DND-41 (cell line): ENCODE data around the gene FBXL14.

Experiments
- ATAC-seq: fragments of 200-7000 bp; cut with Tn5 transposase; 3 replicates; pipeline ENCODE4 v1.9.1; 2021; ENCODE audit warnings: low read depth; ENCODE audit not compliant: insufficient read depth
- DNase-seq: peaks from one replicate; pipeline ENCODE4 v3.0.0-alpha.2; 2020
- H2AFZ ChIP-seq: 2 replicates; pipeline ENCODE4 v1.6.0; 2012; ENCODE audit warnings: low read depth, low read length
- H3K27ac ChIP-seq: 2 replicates; pipeline ENCODE4 v1.5.1; 2012; ENCODE audit warnings: low read length, inconsistent platforms
- H3K27me3 ChIP-seq: fragments of 200-600 bp; sonication (generic); 2 replicates; pipeline ENCODE4 v1.6.0; 2012; ENCODE audit warnings: low read length, mild to moderate bottlenecking, inconsistent platforms; ENCODE audit not compliant: insufficient read depth, poor library complexity
- H3K36me3 ChIP-seq: 2 replicates; pipeline ENCODE4 v1.5.1; 2012; ENCODE audit warnings: low read length, inconsistent platforms; ENCODE audit not compliant: insufficient read depth
- H3K4me1 ChIP-seq: 2 replicates; pipeline ENCODE4 v1.5.1; 2012; ENCODE audit warnings: mild to moderate bottlenecking, low read length; ENCODE audit not compliant: insufficient read depth
- H3K4me2 ChIP-seq: 2 replicates; pipeline ENCODE4 v1.6.0; 2012; ENCODE audit warnings: mild to moderate bottlenecking, moderate library complexity, low read length, inconsistent platforms; ENCODE audit not compliant: insufficient read depth
- H3K4me3 ChIP-seq, 2 experiments: fragments of 200-600 bp in 1 of 2; shearing (Covaris generic) in 1 of 2; 2 replicates each; pipeline ENCODE4 v1.5.1; 2012 to 2016; ENCODE audit warnings: inconsistent platforms in 2 of 2, low read length in 2 of 2, mild to moderate bottlenecking in 2 of 2, low read depth in 1 of 2, moderate library complexity in 1 of 2
- H3K79me2 ChIP-seq: 2 replicates; pipeline ENCODE4 v1.6.0; 2012; ENCODE audit warnings: low read length, inconsistent platforms; ENCODE audit not compliant: insufficient read depth
- H3K9ac ChIP-seq: 2 replicates; pipeline ENCODE4 v1.6.0; 2012; ENCODE audit warnings: low read depth, mild to moderate bottlenecking, inconsistent platforms, low read length, moderate library complexity
- H3K9me3 ChIP-seq: 2 replicates; pipeline ENCODE4 v1.5.1; 2012; ENCODE audit warnings: low read length, moderate library complexity, mild to moderate bottlenecking, inconsistent platforms; ENCODE audit not compliant: insufficient read depth, severe bottlenecking
- H4K20me1 ChIP-seq: 2 replicates; pipeline ENCODE4 v1.6.0; 2012; ENCODE audit warnings: low read length; ENCODE audit not compliant: insufficient read depth
- EZH2 ChIP-seq: IDR thresholded peaks from 3 replicates; pipeline ENCODE4 v1.6.1; 2012; ENCODE audit warnings: borderline replicate concordance, low read depth, mild to moderate bottlenecking, moderate library complexity, low read length, inconsistent platforms; ENCODE audit not compliant: severe bottlenecking
- TF ChIP-seq, protein P1 (sequence below): IDR thresholded peaks from 2 replicates; pipeline ENCODE4 v1.5.1; 2012; ENCODE audit warnings: borderline replicate concordance, low read length, moderate library complexity, mild to moderate bottlenecking; ENCODE audit not compliant: poor library complexity, severe bottlenecking; ENCODE audit errors: extremely low read depth

Gene FBXL14

GRCh38 chr12:1587927-1588574 is 6.3 kb downstream of the FBXL14 start:
- DNase-seq = no peak
- Histone ChIP-seq H2AFZ (no peak overlapping the region), H4K20me1 (peaks cover 37% of the 10 kb centered on the region), H3K36me3 (peaks cover 30% of the 10 kb centered on the region), H3K79me2 (peaks cover 37% of the 10 kb centered on the region), H3K4me3 (no peak overlapping the region), H3K27me3 (no peaks in the 10 kb centered on the region), H3K4me1 (peaks cover 44% of the 10 kb centered on the region), H3K27ac (no peak overlapping the region), H3K9me3 (no peaks in the 10 kb centered on the region), H3K4me2 (no peak overlapping the region), H3K9ac (no peak overlapping the region)
- no peak for ATAC-seq
- TF ChIP-seq EZH2 = no peak
- TF ChIP-seq, protein P1, sequence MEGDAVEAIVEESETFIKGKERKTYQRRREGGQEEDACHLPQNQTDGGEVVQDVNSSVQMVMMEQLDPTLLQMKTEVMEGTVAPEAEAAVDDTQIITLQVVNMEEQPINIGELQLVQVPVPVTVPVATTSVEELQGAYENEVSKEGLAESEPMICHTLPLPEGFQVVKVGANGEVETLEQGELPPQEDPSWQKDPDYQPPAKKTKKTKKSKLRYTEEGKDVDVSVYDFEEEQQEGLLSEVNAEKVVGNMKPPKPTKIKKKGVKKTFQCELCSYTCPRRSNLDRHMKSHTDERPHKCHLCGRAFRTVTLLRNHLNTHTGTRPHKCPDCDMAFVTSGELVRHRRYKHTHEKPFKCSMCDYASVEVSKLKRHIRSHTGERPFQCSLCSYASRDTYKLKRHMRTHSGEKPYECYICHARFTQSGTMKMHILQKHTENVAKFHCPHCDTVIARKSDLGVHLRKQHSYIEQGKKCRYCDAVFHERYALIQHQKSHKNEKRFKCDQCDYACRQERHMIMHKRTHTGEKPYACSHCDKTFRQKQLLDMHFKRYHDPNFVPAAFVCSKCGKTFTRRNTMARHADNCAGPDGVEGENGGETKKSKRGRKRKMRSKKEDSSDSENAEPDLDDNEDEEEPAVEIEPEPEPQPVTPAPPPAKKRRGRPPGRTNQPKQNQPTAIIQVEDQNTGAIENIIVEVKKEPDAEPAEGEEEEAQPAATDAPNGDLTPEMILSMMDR = no peak

DNA sequence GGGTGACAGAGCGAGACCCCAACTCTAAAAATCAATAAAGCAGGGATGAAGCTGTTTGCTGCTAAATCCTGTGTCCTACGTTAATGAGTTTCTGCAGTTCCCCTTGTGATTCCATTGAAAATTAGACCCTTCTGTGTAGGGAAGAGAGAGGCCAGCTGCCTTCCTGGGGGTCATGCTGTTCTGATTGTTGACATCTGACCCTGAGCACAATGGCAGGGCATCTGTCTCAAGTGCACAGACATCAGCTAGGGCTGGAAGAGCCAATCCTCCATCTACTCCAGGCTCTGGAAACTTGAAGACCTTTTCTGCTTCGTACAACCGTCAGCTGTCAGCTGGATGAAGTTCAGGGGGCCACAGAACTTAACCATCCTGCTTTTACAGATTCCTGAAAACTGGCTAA is 10.1 kb downstream of the FBXL14 start:
- H3K79me2 ChIP-seq = 0 out of 2 replicates have a peak, but pooled peaks cover under 1% of the 10 kb centered on the region
- H3K9me3 ChIP-seq = no peaks in the 10 kb centered on the region
- no peak overlapping the region for H3K27ac ChIP-seq
- DNase-seq (no peak), ATAC-seq (no peak)
- H3K36me3 ChIP-seq = no peaks in the 10 kb centered on the region; the same call in 1 of the 2 replicates
- H3K4me1 ChIP-seq = peaks cover 8% of the 10 kb centered on the region
- H3K27me3 ChIP-seq = no peaks in the 10 kb centered on the region
- no peak overlapping the region for H3K9ac ChIP-seq
- no peak overlapping the region for H3K4me2 ChIP-seq
- peaks cover 6% of the 10 kb centered on the region; the same call in 1 of the 2 replicates for H4K20me1 ChIP-seq
- no peak overlapping the region for H3K4me3 ChIP-seq
- H2AFZ ChIP-seq = no peak overlapping the region
- TF ChIP-seq, protein P1 = no peak
- no peak for TF ChIP-seq EZH2

- H3K79me2 ChIP-seq = no peaks in the 10 kb centered on the region
- H3K27ac ChIP-seq = no peak overlapping the region
- H3K4me3 ChIP-seq = 0 out of 4 replicates have a peak overlapping the region, but pooled peaks of 1 of the 2 experiments have one; percentile 20
- peaks cover 6% of the 10 kb centered on the region; the same call in 1 of the 2 replicates for H4K20me1 ChIP-seq
- no peaks in the 10 kb centered on the region for H3K9me3 ChIP-seq
- H3K9ac ChIP-seq = no peak overlapping the region
- TF ChIP-seq, protein P1 = peak; percentile 98
- TF ChIP-seq EZH2 = no peak
- H2AFZ ChIP-seq = no peak overlapping the region
- ATAC-seq = peak; percentile 92
- H3K4me2 ChIP-seq = peak overlapping the region; percentile 61
- peaks cover 8% of the 10 kb centered on the region for H3K4me1 ChIP-seq
- peak; percentile 79 for DNase-seq
- H3K36me3 ChIP-seq = no peaks in the 10 kb centered on the region; the same call in 1 of the 2 replicates
- H3K27me3 ChIP-seq = no peaks in the 10 kb centered on the region
Observed at GRCh38 chr12:1583421-1584078, 10.8 kb downstream of the FBXL14 start.
